Measurements from ENCODE around the gene C2orf42. TPM values are rescaled to one million over a fixed set of nuclear protein-coding genes. Genes with fewer than 3 reads are reported as not detected.
"Not testable (repeated sequence)": the region's sequence is repeated elsewhere in the genome, so short reads cannot be mapped to it uniquely, and the experiment has no call there.

Gene C2orf42
- total RNA-seq, 1 donor from 2014 or later: 16.6 TPM

DNA sequence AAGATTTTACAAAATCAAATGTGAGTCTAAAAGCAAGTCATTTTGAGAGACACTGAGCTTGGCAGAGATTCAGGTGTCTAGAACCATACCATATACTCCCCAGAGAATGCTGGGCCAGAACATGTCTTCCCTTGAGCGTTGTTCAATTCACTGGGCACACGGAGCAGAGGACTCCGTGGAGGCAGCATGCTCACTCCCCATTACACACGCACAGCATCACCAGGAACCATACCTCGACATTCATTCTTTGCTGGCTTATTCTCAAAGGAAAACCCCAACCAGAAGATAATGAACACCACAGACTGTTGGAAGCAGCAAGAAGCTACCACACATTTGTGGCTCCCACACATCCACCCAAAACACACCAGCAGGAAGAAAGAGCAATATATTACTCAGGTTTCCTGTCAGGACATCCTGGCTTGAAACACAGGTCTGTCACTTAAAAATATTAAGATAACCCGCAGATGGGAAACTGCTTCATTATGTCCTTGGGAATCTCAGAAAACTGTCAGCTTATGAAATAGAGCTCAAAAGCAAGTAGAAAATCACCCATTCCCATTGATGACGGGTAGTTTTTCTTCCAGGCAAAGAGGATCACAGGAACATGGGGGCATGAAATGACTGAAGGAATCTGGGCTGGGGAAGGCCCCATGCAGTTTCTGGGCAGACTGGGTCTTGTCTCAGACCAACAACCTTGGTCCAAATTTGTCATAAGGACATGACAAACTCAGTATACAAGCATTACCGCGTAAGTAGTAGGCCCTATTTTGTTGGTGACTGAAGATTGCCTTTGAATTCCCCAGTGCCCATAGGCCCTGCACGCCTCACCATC is 57.1 kb downstream of the C2orf42 start:
- no peak for DNase-seq (ENCODE audit: extremely low read depth, low read depth, low spot score)

DNA sequence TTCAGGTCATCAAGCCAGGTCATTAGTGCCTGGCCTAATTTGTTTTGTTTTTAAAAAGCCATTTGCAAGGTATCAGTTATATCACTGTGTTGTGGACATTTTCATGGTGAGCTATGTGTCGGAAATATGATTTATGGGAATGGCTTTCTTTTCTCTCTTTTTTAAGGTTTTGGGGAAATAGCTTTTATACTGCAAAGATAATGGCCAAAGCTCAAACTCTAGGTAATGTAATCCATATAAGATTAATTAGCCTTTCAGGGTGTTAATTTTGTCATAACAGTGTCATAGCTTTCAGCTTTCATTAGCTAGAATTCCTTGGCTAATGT is 57.7 kb downstream of the C2orf42 start:
- no peak for DNase-seq (ENCODE audit: extremely low read depth, low read depth, low spot score)

DNA sequence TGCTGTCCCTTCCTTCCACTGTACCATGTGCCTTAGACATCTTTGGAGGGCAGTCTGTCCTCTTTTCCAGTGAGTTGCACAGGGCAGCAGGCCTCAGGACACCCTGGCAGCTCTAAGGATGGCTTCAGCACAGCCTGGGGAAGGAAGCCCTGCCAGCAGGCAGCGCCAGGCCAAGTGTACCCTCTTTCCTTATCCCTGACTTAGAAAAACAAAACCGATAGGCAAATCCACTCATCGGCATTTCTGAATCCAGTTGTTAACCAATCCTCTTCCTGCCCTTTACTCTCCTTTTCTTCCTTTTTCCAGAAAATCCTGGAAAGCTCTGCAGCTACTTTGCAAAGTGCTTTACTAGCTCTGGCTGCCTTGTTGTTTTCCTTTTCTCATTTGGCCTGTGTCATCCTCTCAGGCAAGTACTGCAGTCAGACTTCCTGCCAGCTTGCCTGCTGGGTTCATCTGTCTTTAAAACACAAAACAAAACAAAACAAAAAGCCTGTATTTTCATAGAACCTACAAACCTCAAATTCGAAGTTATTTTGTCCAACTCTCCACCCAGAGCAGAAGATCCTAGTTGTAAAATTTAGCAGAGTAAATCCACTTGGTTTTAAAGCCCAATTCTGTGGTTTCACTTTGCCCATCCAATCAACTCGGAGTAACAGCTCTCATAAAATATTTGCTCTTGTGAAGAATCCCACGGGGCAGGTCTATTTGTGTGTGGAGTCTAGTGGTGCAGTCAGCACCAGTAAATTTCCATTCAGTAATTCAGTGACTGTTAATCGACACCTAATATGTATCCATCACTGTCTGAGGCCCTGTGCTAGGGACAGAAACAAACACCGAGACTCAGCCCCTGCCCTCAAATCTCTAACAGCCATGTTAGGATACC is 58.3 kb downstream of the C2orf42 start:
- no peak for DNase-seq (ENCODE audit: extremely low read depth, low read depth, low spot score)

DNA sequence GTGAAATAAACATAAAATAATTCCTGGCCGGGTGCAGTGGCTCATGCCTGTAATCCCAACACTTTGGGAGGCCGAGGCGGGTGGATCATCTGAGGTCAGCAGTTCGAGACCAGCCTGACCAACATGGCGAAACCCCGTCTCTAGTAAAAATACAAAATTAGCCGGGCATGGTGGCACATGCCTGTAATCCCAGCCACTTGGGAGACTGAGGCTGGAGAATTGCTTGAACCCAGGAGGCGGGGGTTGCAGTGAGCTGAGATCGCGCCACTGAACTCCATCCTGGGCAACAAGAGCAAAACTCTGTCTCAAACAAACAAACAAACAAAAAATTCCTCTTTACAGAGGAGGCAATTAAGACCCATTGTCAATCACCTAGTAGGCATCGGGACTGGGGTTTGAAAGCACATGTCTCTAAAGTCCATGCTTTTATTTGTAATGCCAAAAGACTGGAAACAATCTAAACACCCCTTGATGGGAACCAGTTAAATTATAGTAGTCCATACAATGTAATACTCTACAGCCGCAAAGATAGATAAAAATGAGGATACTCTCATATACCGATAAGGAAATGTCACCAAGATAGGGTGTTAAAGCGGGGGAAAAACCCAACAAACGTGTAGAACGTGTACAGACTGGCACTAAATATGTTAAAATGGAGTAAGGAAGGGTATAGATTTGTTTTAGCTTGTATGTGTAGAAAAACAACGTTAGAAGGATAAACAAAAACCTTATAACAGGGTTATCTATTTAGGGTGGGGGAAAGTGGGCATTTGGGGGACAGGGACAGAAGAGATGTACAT is 59.3 kb downstream of the C2orf42 start:
- DNase-seq (ENCODE audit: extremely low read depth, low read depth, low spot score): not testable (repeated sequence)

DNA sequence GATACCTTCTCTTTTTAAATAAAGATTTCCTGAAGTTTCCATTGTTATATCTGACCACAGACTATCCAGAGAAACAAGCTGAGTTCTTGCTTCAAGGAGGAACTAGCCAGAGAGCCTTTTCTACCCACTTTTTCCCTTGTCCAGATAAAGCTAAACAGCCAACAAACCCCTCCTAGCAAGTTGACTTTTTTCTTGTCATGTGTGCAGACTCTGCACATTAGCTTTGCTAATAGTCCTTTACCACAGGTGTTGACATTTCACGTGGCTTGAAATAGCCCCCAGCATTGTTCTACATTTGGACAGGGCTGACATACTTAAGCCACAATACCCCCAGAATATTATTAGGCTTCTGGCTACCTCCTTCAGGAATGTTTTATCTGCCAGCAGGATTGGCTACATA is 62.8 kb downstream of the C2orf42 start:
- no peak for DNase-seq (ENCODE audit: extremely low read depth, low read depth, low spot score)

DNA sequence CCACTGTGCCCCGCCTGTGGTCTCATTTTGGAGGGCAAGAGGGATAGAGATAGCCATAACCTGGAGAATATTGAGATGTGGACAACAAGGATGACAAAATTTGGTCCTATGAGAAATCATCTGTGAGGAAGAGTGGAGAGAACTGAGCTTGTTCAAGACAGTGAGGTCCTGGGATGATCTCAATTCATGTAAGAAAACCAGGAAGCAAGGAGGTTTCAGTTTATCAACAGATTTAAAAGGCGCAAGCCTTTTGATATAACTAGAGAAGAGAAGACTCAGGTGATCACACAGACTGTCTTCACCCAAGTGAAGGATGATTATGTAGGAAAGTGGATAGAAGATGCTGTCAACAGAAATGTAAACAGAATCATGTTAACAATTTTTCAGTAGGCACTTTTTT is 64.4 kb downstream of the C2orf42 start:
- DNase-seq (ENCODE audit: extremely low read depth, low read depth, low spot score): no peak

DNA sequence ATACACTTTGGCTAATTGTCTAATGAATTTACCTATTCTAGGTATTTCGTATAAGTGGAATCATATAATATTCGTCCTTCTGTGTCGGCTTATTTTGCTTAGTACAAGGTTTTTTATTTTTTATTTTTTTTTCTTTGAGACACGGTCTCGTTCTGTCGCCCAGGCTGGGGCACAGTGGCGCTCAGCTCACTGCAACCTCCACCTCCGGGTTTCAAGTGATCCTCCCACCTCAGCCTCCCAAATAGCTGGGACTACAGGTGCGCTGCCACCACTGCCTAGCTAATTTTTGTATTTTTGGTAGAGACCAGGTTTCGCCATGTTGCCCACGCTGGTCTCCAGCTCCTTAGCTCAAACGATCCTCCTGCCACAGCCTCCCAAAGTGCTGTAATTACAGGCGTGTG is 65.3 kb downstream of the C2orf42 start:
- no peak for DNase-seq (ENCODE audit: extremely low read depth, low read depth, low spot score)

DNA sequence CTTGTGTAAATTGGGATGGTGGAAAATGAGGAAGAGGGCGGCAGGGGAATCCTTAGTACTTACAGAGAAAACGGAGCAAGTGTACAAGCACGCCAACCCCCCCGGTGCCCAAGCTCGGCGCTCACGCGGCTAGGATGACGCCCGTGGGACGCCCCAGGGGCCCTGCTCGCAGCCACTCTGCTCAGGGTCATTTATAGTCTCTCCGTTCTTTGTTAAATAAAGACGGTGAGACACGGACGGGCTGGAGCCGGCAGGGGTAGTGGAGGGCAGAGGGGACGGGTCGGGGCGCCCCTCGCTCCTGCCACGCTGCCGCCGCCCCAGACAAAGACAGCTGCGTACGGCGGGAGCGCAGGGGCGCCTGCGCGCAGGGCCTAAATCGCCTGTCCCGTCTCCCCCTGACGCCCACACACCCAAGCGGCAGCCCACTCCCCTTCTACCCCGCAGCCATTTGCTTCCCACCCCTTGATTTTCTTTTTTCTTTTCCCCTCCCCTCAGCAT is 65.8 kb downstream of the C2orf42 start:
- no peak for DNase-seq (ENCODE audit: extremely low read depth, low read depth, low spot score)

DNA sequence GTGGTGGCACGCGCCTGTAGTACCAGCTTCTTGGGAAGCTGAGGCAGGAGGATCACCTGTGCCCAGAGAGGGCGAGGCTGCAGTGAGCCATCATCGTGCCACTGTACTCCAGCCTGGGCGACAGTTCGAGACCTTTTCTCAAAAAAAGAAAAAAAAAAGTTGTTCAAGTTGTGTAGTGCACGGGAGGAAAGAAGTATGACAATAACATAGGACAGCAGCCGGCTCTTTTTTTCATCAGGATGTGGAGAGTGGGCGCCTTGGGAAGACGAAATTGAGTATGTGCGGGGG is 67.0 kb downstream of the C2orf42 start:
- DNase-seq (ENCODE audit: extremely low read depth, low read depth, low spot score): no peak

DNA sequence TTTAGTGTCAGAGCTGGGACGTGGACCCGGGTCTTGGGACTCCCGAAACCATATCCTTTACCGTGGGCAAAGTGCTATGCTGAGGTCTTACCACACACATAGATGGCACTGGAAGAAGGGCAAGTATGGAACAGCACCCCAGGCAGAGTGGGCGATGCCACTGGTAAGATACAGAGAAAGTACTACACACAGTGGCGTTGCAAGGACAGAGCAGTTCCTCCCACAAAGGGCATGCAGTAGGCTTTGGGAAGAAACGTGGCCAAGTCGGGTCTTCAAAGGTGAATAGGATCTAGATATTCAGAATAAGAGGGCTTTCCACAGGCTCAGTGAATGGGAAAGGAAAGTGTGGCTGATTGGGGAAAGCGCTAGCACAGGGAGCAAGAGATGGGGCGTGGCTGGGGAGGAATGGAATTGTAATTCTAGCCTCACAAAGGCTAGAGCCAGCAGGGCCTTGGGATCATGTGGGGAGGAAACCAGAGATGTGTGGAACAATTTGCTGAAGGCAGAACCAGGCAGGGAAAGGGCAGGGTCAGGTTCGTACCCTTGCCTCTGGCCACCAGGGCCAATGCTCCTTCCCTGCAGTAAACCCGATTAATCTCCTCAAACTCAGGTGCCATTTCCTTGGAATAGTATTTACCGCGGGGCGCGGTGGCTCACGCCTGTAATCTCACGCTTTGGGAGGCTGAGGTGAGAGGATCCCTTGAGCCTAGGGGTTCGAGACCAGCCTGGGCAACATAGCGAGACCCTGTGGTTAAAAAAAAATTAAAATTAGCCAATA is 67.6 kb downstream of the C2orf42 start:
- DNase-seq (ENCODE audit: extremely low read depth, low read depth, low spot score): no peak

DNA sequence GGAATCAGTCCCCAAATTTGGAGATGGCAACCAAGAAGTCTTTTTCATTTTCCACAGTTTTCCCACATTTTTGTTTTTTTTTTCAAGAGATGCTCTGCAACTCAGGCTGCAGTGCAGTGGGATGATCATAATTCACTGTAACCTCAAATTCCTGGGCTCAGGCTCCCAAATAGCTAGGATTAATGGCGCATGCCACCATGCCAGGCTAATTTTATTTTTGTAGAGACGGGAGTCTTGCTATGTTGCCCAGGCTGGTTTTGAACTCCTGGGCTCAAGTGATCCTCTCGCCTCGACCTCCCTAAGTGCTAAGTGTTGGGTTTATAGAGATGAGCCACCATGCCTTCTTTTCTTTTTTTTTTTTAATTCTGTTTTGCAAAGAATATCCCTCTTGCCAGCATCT is 68.3 kb downstream of the C2orf42 start:
- no peak for DNase-seq (ENCODE audit: extremely low read depth, low read depth, low spot score)

DNA sequence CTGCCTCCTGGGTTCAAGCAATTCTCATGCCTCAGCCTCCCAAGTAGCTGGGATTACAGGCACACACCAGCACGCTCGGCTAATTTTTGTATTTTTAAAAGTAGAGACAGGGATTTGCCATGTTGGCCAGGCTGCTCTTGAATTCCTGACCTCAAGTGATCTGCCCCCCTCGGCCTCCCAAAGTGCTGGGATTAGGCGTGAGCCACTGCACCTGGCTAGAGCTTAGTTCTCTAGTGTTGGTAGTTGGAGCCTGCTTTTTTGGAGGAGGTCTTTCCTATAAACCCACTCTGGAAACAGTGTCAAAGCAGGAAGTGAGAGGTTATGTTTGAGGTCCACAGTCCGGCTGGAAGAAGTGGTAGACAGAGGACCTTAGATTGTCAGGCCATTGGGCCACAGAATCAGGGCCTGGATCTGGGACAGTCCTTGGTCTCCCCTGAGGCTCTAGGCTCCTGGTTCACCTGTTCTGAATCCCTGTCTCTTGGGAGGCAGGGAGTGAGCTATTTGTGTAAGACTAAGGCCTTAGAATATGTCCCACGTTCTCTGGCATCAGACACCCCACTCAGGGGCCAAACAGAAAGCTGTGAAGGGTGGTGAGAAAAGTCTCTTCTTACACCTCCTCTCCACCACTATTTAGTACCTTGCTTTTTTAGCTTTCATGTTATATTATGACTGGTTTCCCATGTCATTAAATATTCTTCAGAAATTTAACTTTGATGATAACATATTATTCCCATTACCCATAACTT is 69.0 kb downstream of the C2orf42 start:
- no peak for DNase-seq (ENCODE audit: extremely low read depth, low read depth, low spot score)

DNA sequence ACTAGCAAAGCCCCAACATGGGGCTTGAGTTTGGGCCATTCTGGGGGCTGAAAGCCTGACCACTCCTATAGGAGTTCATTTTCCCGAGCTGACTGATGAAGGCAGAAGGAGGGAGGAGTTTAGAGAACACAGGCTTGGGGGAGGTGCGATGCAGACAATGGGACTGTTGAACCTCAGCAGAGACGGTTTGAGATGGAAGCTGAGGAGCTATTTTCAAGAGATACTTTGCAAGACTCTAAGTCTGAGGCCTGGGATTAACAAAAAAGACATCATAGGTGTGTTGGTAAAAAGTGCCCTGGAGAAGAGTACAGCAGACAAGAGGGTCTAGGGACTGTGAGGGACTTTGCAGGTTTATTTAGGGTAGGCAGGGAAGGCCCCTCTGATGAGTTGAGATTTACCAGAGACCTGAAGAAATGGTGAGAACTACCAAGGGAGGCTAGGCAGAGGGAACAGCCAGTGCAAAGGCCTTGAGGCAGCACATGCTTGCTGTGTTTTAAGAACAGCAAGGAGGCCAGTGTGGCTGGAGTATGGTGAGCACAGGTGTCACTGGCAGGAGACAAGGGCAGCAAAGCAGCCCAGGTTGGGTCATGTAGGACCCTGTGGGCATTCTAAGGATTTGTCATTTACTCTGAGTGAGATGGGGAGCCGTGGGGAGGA is 71.9 kb downstream of the C2orf42 start:
- no peak for DNase-seq (ENCODE audit: extremely low read depth, low read depth, low spot score)

DNA sequence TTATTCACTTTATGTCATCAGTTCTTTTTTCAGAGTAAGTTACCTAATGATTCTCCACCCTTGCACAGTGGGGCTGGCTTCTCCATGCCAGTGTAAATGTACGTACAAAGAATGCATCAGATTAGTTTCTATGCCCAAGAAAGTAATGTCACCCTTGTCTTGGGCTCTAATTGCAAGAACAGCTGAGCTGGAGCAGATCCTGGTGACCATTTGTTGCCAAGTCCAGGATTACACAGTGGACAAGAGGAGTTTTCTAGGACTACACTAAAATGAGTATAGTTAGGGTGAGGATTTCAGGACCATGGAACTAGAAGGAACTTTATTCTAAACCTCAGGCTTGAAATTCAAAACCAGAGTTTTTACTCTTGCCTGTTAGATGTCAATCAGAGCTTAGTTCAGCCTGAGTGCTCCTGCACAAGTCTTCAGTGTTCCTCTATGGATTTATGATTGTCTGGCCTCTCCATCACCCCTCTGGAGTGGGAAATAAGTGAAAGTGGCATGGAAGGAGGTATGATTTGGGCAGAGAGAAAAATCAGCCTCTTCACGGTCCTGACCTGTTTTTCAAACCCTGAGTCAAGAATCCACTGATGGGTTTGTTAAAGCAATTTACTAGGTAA is 73.8 kb downstream of the C2orf42 start:
- no peak for DNase-seq (ENCODE audit: extremely low read depth, low read depth, low spot score)

DNA sequence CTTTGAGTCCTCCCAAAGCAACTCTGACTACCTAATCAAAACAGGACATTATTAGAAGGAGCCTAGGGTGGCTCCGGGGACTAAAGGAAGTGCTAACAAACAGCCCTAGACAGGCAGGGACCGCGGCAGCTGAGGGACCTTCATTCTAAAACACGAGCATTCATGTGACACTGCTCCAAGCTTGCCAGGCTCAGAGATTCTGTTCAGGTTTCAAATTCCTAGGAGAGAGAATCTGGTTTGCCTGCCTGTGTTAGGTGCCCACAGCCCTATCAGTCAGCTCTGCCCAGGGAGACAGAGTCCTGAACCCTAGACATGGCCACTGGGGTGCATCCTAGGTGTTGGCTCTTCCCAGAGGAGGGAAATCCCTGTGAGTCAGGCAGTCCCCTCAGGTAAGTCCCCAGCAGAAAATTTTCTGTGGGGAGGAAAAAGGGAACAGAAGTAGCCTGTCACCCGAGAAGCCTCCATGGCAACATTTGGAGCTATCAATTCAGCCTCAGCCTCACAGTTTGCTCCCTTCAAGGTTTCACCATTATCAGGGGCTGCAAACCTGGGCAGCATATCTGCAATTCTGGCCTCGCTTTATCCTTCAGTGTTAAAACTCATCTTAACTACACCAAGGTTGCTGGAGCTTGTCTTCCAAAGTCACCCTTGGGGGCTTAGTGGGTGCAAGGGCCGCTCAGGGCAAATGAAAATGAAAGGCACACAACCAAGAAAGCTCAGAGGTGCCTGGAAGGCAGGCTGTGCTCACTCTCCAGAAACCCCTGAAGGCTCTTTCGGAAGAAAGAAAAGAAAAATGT is 75.0 kb downstream of the C2orf42 start:
- DNase-seq (ENCODE audit: extremely low read depth, low read depth, low spot score): no peak

DNA sequence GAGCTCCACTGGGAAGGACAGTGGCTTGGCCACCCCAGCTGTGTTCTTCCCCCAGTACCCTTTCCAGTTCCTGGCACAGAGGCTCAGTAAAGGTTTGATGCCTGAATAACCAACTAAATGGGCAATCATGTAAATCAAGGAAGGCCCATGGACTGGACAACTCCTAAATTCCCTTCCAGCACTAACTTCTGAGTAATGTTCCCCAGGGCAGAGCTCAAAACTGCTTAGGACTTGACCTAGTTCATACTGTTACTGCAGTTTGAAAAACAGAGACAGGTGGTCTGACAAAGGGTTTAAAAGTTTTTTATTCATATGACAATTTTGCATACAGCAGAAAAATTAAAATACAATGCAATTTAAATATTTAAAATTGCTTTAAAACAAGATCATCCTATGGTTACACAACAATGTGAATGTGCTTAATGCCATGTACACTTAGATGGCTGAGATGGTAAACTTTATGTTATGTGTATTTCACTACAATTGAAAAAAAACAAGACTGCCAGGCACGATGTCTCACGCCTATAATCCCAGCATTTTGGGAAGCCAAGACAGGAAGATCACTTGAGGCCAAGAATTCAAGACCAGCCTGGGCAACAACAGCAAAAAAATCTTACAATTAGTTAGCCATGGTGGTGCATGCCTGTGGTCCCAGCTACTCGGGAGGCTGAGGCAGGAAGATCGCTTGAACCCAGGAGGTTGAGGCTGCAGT is 77.3 kb downstream of the C2orf42 start:
- no peak for DNase-seq (ENCODE audit: extremely low read depth, low read depth, low spot score)
